IMR-90 (cell line): Measurements from ENCODE around the gene MTUS2.

ENCODE experiments used
- BHLHE40 ChIP-seq: fragments of 150-350 bp; IDR thresholded peaks from 2 replicates; pipeline ENCODE4 v1.6.1; 2016; ENCODE audit warnings: mild to moderate bottlenecking, low read depth, low read length
- CEBPB ChIP-seq: IDR thresholded peaks from 2 replicates; pipeline ENCODE4 v1.6.1; 2012; ENCODE audit warnings: low read depth, low read length, improper control_type of control experiment
- CHD1 ChIP-seq: IDR thresholded peaks from 2 replicates; pipeline ENCODE4 v1.6.1; 2012; ENCODE audit warnings: low read depth, low read length, improper control_type of control experiment
- CTCF ChIP-seq: conservative IDR thresholded peaks from 2 replicates; pipeline ENCODE4 v1.5.1; 2012; ENCODE audit warnings: mild to moderate bottlenecking, low read depth, low read length, improper control_type of control experiment
- FOS ChIP-seq: fragments of 150-350 bp; IDR thresholded peaks from 2 replicates; pipeline ENCODE4 v1.6.1; 2016; ENCODE audit warnings: low read depth, low read length
- MAZ ChIP-seq: IDR thresholded peaks from 2 replicates; pipeline ENCODE4 v1.6.1; 2012; ENCODE audit warnings: low read depth, mild to moderate bottlenecking, low read length, improper control_type of control experiment, moderate library complexity, borderline replicate concordance
- MXI1 ChIP-seq: IDR thresholded peaks from 2 replicates; pipeline ENCODE4 v1.6.1; 2012; ENCODE audit warnings: low read depth, mild to moderate bottlenecking, low read length, moderate library complexity, borderline replicate concordance
- POLR2A ChIP-seq: IDR thresholded peaks from 2 replicates; pipeline ENCODE4 v1.6.1; 2012; ENCODE audit warnings: mild to moderate bottlenecking, low read depth, low read length
- SMC3 ChIP-seq: fragments of 150-350 bp; IDR thresholded peaks from 2 replicates; pipeline ENCODE4 v1.6.1; 2016; ENCODE audit warnings: low read depth, mild to moderate bottlenecking, antibody characterized with exemption, low read length, moderate library complexity
- TF ChIP-seq, protein P1 (sequence below): fragments of 150-350 bp; IDR thresholded peaks from 2 replicates; pipeline ENCODE4 v1.6.1; 2017; ENCODE audit warnings: mild to moderate bottlenecking, antibody characterized with exemption, low read length, low read depth
- TF ChIP-seq, protein P2 (sequence below): fragments of 150-350 bp; IDR thresholded peaks from 2 replicates; pipeline ENCODE4 v1.6.1; 2016; ENCODE audit warnings: low read depth, mild to moderate bottlenecking, low read length, moderate library complexity, borderline replicate concordance

GRCh38 chr13:29465741-29466293 lies 645.7 kb downstream of the MTUS2 start:
- no peak for TF ChIP-seq CTCF
- TF ChIP-seq POLR2A = no peak
- TF ChIP-seq, protein P1, sequence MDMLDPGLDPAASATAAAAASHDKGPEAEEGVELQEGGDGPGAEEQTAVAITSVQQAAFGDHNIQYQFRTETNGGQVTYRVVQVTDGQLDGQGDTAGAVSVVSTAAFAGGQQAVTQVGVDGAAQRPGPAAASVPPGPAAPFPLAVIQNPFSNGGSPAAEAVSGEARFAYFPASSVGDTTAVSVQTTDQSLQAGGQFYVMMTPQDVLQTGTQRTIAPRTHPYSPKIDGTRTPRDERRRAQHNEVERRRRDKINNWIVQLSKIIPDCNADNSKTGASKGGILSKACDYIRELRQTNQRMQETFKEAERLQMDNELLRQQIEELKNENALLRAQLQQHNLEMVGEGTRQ = no peak
- TF ChIP-seq CEBPB = no peak
- TF ChIP-seq MXI1 = no peak
- TF ChIP-seq, protein P2, sequence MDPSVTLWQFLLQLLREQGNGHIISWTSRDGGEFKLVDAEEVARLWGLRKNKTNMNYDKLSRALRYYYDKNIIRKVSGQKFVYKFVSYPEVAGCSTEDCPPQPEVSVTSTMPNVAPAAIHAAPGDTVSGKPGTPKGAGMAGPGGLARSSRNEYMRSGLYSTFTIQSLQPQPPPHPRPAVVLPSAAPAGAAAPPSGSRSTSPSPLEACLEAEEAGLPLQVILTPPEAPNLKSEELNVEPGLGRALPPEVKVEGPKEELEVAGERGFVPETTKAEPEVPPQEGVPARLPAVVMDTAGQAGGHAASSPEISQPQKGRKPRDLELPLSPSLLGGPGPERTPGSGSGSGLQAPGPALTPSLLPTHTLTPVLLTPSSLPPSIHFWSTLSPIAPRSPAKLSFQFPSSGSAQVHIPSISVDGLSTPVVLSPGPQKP = no peak
- TF ChIP-seq SMC3 = no peak
- TF ChIP-seq CHD1 = no peak
- no peak for TF ChIP-seq BHLHE40
- TF ChIP-seq MAZ = no peak
- no peak for TF ChIP-seq FOS
